GM18505 (cell line): ENCODE measurements around the gene CDK5RAP3.

Source experiments
- ATAC-seq: cut with Tn5 transposase; IDR thresholded peaks from one replicate; pipeline ENCODE4 v1.9.1; 2021; ENCODE audit not compliant: unreplicated experiment
- POLR2A ChIP-seq: IDR thresholded peaks from 4 replicates; pipeline ENCODE4 v1.6.1; 2011; ENCODE audit warnings: borderline replicate concordance; ENCODE audit not compliant: insufficient read depth, insufficient read length; ENCODE audit errors: extremely low read depth

Gene CDK5RAP3

DNA sequence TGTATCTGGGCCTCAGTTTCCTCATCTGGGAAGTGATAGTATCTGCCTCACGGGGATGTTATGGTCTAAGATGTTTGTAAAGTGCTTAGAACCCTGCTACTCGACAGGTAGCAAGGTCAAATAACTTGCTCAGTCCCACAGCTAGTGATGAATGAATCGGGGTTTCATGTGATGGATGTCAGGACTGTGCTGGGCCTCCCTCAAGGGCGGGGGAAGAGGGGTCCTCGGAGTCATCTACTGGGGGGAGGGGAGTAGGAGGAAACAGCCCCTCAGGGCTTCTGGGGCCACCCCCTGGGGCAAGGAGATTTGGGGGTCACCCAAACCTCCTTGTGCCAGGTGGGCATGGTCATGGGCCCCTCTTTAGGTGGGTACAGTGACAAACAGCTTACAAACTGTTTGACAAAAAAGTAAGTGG, 28.8 kb upstream of the CDK5RAP3 start:
- TF ChIP-seq POLR2A = no peak
- no peak for ATAC-seq

DNA sequence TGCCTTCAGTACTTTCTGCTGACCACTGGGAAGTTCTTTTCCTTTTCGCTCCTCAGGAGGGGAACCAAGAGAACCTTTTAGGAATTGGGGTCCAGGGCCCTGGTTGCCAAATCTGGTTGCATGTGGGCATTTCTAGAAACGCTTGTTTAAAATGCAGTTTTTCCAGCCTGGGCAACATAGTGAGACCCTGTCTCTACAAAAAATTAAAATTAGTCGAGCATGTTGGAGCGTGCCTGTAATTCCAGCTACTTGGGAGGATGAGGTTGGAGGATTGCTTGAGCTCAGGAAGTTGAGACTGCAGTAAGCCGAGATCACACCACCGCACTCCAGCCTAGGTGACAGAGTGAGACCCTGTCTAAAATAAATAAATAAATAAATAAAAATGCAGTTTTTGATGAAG, 28.3 kb upstream of the CDK5RAP3 start:
- no peak for ATAC-seq
- no peak for TF ChIP-seq POLR2A

GRCh38 chr17:47945080-47945479, 25.8 kb upstream of the CDK5RAP3 start:
- no peak for TF ChIP-seq POLR2A
- ATAC-seq = no peak

DNA sequence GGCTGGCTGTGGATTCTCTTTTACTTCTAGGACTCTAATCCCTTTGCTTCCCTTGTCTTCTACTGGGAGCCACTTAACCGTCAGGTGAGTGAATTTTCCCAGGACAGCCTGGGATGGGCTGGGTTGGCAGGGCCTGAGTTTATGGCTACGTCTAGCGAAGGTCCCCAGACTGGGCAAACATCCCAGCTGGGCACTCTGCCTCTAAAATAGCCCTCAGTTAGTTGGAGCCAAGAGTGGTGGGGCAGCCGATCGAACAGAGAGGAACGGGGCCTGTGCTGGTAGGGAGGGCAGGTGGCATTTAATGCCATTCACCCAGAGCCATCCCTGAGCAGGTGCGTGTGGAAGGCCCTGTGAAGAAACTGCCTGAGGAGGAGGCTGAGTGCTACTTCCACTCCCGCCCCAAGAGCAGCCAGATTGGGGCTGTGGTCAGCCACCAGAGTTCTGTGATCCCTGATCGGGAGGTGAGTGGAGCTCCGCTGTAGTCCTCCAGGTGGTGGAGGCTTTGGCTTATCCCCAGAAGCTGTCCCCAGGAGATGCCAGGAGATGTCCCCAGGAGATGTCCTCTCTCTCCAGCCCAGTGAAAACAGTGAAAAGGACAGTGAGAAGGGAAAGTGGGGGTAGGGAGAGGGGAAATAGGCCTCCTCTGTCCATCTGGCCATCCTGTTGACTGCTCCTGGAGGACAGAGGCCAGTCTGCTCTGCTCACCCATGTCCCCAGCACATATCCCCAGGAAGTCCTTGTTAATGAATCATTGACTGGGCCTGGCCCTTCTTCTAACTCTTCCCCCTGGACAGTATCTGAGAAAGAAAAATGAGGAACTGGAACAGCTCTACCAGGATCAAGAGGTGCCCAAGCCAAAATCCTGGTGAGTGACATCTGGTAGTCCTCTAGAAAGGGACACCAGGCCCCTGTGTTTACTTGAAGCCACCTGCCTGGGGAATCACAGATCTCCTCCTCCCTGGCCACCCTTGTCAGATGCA, 25.1 kb upstream of the CDK5RAP3 start:
- no peak for ATAC-seq
- no peak for TF ChIP-seq POLR2A

GRCh38 chr17:47946516-47946915, 24.4 kb upstream of the CDK5RAP3 start:
- no peak for TF ChIP-seq POLR2A
- ATAC-seq = no peak

DNA sequence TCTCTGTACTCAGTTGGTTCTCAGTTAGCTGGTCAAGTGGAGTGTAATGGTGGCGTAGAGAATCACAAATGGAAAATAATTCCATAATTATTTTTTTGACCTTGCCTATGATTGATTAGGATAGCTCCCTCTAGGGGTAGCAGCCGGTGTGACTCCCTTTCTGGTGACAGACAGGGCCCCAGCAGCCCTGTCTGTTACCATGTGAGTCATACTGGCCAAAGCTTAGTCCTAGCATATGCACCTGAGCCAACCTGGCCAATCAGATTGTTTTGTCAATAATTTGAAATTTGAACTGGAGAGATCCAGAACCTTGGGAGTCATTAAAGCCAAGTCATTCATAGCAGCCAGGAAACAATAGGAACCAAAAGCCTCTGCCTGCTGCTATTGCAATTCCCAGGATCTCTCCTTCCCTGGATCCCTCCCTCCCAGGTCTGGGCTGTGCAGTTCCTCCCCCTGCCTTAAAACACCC, 23.9 kb upstream of the CDK5RAP3 start:
- ATAC-seq = no peak
- no peak for TF ChIP-seq POLR2A

DNA sequence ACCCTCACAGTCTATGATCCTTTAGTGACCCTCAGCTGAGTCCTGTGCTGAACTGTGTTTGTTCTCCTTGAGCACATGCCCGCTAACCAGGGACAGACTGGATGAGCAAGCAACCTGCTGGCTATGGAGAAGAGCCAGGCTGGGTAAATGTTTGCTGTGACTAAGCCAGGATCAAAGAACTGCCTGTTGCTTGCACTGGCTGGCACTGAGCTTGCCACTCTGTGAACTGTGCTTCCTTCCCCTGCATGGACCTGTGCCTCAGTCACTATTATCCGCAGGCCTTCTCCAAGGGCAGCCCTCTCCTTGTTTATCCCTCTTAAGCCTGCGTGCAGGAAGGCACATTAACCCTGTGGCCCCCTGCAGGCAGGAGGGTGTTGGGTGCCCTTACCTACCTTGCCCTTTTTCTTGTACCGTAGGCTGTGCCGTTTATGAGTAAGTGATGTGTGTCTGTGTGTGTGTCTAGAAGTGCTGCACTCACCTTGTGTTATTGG, 22.2 kb upstream of the CDK5RAP3 start:
- ATAC-seq = no peak
- TF ChIP-seq POLR2A = no peak

DNA sequence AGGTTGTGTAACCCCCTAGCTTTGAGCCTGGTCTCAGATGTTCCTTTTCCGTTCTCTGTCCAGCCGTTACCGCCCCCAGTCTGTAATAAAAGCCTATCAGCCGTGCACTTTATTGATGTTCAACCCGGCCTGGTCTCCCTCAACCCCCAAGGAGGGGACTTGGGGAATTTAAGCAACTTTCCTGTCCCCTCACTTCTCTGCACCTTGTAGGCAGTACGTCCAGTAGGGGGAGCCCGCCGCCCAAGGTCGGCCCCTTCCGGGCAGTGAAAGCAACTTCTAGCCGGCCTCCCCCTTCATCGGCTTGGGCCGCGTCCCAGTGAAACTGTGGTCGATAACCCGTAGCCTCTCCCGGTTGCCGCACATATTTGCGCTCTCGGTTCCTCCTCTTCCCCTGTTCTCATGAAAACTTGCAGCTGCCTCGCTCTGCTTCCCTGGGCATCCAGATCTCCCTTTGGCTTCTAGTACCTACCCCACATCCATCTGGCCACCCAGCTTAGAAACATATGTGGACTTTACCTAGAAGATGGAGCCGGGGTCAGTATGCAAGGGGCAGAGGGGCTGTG, 21.6 kb upstream of the CDK5RAP3 start:
- ATAC-seq = peak; percentile 60
- TF ChIP-seq POLR2A = no peak

GRCh38 chr17:47949946-47950345, 21.0 kb upstream of the CDK5RAP3 start:
- ATAC-seq = no peak
- no peak for TF ChIP-seq POLR2A

GRCh38 chr17:47950448-47950847, 20.5 kb upstream of the CDK5RAP3 start:
- ATAC-seq = no peak
- no peak for TF ChIP-seq POLR2A

- no peak for ATAC-seq
- no peak for TF ChIP-seq POLR2A
These were observed 18.5 kb upstream of the CDK5RAP3 start for GRCh38 chr17:47952171-47953021.

- no peak for ATAC-seq
- TF ChIP-seq POLR2A = no peak
These were observed 17.0 kb upstream of the CDK5RAP3 start for GRCh38 chr17:47953909-47954308.
